ENCODE data around the gene MAPK6.
"Not testable (repeated sequence)": the region's sequence is repeated elsewhere in the genome, so short reads cannot be mapped to it uniquely, and the experiment has no call there.

The MAPK6 gene

DNA sequence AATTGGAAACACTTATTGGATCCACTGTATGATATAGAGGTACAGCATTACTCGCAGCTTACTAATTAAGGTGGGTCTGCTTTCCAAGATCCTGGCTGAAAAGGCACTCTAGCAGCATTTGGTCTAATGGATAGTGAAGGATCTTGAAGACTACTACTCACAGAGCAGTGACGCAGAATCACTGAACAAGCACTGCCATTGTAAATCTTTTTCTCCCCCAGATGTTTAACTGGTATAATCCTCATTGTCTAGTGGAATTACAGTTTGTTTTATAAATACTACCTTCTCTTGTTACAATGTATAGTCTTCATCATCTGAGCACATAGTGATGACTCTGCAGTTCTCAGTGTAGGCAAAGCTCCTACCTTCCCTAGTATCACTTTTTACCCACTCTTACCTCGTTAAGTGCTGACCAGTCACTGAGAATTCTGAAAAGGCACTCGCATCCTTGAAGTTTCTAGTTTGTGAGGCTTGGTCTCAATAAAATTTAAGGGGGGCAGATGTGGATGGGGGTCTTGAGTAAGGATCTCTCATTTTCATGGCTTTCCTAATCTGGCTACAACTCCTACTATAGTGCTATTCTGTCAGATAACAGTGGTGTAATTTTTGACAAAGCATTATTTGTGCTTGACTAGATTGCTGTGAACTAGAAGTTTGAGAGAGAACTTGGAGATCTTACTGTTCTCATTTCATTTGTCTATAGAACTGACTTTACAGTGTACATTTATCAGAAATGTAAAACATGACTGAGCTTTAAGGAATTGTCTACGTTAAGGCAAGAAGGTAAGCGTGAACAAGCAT, 23.2 kb downstream of the MAPK6 start:
- no peak for DNase-seq (ENCODE audit: low read depth in 3 of 3)

DNA sequence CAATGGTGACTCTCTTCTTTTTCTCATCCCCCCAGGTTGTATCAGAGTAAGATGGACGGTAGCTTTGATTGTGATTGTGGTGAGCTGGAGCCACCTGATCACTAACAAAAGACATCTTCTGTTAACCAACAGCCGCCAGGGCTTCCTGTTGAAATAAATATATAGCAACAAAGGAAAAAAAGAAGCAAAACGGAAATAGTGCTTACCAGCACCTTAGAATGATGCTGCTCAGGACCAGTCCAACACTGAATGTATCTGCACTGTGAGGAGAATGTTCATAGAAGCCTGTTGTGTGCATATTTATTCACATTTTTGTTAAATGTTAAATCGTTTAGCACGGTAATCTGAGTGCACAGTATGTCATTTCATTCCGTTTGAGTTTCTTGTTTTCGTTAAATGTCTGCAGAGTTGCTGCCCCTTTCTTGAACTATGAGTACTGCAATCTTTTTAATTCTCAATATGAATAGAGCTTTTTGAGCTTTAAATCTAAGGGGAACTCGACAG, 26.8 kb downstream of the MAPK6 start:
- DNase-seq (ENCODE audit: low read depth in 3 of 3): not testable (repeated sequence)

DNA sequence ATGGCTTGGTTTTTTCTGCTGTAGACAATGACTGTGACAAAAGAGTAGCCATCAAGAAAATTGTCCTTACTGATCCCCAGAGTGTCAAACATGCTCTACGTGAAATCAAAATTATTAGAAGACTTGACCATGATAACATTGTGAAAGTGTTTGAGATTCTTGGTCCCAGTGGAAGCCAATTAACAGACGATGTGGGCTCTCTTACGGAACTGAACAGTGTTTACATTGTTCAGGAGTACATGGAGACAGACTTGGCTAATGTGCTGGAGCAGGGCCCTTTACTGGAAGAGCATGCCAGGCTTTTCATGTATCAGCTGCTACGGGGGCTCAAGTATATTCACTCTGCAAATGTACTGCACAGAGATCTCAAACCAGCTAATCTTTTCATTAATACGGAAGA, 27.5 kb downstream of the MAPK6 start:
- DNase-seq (ENCODE audit: low read depth in 3 of 3): not testable (repeated sequence)

DNA sequence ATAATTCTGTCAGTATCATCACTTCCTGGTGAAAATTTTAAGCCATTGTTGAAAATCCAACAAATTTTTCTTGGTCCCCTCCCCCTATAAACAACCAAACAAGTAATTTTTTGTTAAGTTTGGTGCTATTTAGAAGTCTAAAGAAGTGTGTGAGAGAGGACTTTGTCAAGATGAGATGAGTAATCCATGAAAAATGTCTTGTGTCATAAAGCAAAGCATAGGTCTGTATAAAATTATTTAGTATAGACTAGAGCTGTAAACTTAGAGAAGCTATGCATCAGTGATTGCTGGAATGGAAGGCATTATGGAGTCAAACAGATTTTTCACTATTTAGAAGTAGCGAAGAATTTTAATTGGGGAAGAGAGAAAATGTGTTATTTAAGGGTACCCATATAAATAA, 31.4 kb downstream of the MAPK6 start:
- DNase-seq (ENCODE audit: low read depth in 3 of 3): no peak

DNA sequence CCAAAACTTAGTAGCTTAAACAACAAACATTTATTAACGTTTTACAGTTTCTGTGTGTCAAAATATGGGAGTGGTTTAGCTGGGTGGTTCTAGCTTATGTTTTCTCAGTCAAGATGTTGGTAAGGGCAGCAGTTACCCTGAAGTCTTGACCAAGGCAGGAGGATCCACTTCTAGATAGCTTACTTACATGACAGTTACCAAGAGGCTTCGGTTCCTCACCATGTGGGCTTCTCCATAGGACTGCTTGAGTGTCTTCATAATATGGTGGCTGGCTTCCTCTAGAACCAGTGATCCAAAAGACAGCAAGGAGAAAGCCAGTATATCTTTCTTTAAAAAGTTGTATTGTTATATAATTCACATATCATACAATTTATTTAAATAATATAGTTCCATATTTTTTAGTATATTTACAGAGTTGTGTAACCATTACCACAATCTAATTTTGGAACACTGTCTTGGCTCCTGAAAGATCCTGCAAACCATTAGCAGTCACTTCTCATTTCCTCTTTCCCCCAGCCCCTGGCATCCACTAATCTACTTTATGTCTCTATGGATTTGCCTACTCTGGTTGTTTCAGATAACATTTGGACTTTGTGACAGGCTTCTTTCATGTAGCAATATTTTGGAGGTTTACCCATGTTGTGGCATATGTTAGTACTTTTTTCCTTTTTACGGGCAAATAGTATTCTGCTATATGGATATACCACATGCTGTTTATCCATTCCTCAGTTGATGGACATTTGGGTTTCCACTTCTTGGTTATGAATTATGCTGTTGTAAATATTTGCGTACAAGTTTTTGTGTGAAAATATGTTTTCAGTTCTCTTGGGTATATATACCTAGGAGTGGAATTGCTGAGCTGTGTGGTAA, 33.3 kb downstream of the MAPK6 start:
- no peak for DNase-seq (ENCODE audit: low read depth in 3 of 3)

DNA sequence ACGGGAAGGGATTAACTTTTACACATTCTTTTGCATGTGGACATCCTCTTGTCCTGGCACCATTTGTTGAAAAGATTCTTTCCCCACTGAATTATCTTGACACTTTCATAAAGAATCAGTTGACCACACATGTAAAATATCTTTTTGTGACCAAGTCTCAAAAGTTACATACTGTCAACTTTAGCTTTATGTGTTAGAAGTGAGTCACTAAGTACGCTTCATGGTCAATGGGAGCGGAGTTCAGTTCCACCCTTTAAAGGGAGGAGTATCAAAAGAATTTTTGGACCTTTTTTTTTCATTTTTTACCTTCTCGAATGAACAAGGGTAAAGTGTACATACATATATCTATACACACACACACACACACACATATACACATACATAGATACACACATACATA, 35.4 kb downstream of the MAPK6 start:
- DNase-seq (ENCODE audit: low read depth in 3 of 3): no peak

DNA sequence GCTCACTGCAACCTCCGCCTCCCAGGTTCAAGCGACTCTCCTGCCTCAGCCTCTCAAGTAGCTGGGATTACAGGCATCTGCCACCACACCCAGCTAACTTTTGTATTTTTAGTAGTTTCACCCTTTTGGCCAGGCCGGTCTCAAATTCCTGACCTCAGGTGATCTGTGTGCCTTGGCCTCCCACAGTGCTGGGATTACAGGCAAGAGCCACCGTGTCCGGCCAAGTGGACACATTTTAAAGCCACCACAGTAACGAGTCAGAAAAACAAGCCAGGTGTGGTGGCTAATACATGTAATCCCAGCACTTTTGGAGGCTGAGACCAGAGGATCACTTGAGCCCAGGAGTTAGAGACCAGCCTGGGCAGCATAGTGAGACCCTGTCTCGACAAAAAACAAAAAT, 35.8 kb downstream of the MAPK6 start:
- not testable (repeated sequence) for DNase-seq (ENCODE audit: low read depth in 3 of 3)

DNA sequence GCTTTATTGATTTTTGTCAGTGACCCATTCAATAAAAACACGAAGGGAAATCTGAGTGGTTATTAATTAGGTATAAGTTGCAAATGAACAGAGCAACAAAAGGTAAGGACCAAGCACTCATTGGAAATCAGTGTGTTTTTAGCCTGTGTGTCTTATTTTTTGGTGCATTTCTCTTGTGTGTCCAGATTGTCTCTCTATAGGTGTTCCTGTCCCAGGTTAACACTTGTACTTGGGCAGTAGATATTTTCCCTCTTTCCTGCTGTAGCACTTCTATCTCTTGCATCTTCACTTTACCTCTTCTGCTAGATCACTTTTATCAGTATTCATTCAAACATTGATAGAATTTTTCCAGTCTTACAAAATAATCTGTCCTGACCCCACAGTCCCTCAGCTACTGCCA, 37.0 kb downstream of the MAPK6 start:
- DNase-seq (ENCODE audit: low read depth in 3 of 3): no peak

DNA sequence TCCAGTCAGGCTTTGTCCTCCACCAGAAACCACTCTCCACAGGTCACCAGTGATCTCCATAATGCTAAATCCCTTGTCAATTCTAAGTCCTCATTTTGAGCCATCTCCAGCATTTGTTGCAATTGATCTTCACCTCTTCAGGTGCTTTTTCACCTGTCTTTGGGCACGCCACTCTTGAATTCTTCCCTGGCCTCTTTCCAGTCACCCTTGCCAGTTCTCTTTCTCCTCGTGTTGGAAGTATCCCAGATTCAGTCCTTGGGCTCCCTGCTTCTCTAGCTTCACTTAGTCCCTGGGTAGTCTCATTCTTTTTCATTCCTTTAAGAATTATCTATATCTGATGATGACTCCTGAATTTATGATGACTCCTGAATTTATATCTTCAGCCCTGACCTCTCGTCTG, 37.5 kb downstream of the MAPK6 start:
- no peak for DNase-seq (ENCODE audit: low read depth in 3 of 3)

DNA sequence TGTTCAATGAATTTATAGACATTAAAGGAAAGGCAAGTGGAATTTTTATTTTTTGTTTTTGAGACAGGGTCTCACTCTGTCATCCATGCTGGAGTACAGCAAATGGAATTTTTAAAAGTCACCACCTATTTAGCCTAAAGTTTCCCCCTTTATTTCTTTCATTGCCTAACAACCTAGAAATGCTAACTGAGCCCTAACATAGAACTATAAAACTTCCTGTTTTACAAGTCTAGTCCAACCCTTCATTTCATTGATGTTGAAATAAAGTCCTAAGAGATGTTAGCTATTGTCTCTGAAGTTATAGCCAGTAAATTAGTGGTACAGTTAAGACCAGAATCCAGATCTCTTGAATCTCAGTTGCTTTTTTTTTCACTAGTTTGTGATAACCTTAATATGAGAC, 39.0 kb downstream of the MAPK6 start:
- DNase-seq (ENCODE audit: low read depth in 3 of 3): no peak

DNA sequence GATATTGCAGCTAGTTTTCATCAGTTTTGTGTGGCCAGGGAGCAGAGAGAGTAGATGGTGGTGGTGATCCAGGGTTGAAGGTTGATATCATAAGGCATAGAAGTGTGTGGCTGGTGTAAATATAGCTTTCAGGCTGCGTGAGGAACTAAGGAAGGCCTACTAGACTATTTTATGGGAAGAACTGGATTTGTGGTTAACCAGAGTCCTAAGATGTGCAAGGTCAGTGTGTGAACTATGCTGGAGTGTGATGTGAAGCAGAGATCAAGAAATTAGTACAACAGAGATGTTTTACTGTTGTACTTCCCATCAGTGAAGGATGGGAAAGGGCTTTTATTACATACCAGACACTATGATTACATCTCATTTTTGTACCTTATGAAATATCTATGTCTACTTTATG, 41.5 kb downstream of the MAPK6 start:
- no peak for DNase-seq (ENCODE audit: low read depth in 3 of 3)

DNA sequence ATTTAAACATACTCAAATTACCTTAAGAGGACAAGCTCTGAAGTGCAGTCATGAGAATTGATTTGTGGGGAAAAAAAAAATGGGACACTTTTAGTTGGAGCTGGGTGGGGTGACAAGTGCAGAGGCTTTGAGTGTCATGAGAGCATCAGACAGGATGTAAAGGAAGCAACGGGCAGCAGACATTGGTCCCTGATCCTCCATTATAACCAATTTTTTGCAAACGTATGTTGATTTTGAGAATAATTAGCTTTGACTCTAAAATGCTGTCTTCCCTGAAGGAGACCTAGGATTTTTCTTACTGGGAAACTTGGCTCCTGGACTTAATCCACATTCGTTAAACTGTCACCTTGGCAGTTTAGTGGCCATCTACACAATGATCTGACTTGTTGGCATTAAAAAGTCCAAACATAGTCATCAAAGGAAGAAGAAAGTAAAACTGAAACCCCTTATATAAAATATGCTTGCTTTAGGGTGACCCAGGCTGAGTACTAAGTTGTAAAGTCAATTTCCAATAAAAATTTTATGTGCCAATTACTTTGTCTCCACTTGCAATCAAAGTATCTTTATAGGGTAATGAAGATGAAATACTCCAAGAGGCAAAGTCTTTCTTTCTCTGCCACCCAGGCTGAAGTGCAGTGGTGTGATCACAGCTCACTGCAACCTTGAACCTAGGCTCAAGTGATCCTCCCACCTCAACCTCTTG, 48.0 kb downstream of the MAPK6 start:
- no peak for DNase-seq (ENCODE audit: low read depth in 3 of 3)

DNA sequence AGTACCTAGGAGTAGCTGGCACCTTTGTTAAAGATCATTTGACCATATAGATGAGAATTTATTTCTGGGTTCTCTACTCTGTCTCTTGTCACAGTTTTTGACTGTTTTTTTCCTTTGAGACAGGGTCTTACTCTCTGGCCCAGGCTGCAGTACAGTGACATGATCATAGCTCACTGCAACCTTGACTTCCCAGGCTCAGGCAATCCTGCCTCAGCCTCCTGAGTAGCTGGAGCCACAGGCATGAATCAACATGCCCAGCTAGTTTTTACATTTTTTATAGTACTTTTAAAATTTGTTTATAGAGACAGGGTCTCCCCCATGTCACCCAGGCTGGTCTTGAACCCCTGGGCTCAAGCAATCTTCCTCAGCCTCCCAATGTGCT, 48.5 kb downstream of the MAPK6 start:
- DNase-seq (ENCODE audit: low read depth in 3 of 3): no peak

DNA sequence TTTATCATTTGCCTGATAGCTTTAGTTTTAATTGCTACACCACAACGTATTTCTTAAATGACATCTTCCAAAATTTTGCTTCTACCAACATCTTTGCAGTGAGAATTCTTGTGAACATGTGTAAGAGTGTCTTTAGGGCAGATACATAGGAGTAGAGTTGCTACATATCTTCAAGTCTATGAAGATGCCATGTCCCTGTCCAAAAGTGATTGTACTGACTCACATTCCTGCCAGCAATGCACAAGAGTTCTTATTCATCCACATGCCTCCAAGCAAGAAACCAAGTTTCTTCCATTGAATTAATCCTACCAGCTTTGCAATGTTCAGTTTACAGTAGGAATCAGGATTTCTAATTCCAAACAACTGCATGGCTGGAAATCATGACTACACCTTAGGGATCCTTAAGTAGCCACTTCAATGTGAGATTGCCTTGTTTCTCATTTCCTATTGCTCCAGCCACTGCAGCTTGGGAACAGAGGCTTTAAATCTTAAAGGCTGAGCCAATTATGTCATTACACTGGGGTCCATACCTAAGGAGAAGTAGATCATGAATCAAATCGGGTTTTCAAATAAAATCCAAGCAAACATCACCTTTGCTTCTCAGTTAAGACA, 49.1 kb downstream of the MAPK6 start:
- DNase-seq (ENCODE audit: low read depth in 3 of 3): no peak

DNA sequence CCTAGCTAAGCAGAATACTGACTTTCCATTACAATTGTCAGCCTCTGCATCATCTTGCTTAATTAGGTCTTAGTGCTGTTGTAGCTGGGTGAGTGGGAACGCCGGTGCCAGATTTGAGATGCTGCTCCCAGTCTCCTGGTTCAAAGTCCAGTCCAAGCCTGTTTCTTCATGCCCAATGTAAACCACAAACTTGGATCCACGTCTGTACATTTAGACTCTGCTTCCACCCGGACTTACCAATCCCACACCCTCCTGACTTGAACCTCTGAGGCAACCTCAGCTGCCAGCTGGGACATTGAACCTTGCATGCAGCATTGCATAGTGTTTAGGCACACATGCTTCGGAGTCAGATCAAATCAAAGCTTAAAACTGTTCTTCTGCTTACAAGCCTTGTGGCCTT, 50.5 kb downstream of the MAPK6 start:
- no peak for DNase-seq (ENCODE audit: low read depth in 3 of 3)

DNA sequence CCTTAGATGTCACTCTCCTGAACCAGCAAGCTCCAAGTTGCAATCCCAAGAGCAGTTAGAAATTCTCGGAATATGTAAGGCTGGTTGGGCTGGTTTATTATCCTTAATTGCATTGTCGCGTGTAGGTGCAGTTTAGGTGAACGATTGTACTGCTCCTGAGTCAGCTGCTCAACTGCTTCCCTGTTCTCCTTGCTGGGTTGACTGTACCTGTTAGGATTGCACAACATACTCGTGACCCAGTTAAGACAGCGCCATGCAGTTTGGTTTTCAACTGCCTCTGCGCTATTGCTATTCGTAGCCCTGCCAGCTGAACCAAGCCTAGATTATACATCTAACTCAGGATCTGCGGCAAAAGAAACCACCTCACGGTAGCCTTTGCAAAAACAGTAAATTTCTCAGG, 52.6 kb downstream of the MAPK6 start:
- no peak for DNase-seq (ENCODE audit: low read depth in 3 of 3)

DNA sequence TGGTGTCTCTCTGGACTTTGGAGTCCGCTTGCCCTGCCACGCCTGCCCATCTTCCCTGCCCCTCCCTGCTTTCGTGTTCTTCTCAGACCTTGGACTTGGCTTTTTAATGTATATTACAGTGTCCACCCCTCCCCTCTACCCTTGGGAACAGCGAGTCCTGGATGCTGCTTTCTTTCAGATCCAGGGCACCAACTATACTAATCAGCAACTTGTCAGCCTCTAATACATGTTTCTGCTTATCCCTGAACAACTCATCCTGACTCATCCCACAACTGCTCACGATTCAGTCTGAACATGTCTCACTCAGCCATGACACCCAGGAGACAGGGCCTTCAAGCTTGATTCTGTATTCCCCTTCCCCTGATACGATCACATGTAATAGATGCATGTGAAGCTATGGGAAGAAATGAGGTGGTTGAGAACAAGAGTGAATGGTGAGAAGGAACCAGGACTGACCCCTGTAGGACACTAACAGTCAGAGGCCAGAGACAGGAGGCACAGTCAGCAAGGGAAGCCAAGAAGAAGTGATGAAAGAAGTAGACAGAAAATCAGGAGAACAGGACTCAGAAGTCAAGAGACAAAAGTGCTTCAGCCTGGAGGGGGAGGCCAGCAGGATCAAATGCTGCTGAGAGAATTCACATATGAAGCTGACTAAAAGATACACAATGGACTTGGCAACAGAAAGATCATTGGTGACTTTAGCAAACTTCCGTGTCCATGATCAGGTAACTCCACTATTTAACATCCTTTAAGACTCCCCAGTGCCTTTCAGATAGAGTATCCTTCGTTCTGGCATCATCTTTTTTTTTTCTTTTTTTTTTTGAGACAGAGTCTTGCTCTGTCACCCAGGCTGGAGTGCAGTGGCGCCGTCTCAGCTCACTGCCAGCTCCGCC, 58.1 kb downstream of the MAPK6 start:
- DNase-seq (ENCODE audit: low read depth in 3 of 3): no peak

DNA sequence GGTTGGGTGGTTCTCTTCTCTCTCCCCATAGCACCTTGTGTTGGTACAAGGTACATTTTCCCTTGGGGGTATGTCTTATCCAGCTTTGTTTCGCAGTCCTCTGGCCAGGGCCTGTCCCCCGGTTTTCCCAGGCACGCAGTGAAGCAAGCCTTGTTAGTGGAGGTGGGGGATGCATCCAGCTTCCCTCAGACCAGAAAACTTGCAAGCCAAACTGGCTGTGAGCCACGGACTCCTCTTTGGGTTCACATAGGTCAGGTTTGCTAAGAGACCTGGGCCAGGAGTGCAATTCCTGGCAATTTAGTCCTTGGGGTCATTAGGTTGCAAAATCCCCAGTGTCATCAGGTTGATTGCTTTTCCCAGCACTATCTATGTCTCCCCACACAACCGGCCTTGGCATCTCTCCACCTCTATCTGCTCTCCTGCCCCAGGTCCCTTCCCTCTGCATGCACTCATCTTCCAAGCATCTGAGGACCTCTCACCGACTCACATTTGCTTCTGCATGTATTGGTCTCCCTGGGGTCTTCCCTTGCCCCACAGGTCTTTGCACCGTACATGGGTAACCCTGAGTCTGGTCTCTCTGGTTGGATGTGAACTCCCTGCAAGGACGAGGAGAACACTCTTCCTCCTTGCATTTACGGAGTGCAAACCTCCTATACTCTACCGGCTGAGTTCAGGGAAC, 59.3 kb downstream of the MAPK6 start:
- DNase-seq (ENCODE audit: low read depth in 3 of 3): no peak

DNA sequence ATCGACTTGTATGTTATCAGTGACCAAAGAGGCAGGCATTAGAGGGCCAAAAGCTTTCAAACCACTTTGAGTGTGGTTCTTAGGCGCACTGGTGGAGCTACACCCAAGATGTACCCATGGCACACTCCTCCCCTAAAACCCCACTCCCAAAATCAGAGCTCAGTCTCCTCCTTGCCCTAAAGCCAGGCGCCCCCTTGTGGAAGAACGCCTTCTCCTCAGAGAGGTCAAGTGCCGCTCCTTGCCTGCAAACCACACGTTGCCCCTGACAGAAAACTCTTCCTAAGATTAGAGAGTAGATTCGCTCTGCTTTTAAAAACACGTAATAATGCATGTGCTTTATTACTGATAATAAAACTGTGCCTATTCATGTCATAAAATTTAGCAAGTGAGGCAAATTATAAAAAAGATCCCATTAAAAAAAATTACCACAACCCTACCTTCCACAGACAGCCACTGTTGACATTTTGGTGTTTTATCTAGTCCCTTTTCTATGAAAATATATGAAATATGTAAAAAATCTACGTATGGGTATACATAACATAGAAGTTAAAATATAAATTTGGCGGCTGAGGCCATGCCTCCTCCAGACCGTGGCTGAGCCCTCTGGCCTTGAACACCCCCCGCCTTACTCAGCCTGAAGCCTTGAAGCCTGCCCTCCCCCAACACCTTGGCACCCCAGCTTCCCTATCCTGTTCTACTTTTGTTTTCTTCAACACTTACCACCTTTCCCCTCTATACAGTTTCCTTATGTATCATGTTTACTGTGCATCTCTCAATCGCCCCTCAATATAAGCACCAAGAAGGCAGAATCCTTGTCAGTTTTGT, 60.1 kb downstream of the MAPK6 start:
- peak; percentile 65 to 82 (median 77) for DNase-seq (ENCODE audit: low read depth in 3 of 3)
